ENCODE data around the gene CKLF.
A peak's percentile ranks its signal among the peaks of the same experiment; 100 is the strongest.
"Not testable (repeated sequence)": the region's sequence is repeated elsewhere in the genome, so short reads cannot be mapped to it uniquely, and the experiment has no call there.

Gene CKLF, protein sequence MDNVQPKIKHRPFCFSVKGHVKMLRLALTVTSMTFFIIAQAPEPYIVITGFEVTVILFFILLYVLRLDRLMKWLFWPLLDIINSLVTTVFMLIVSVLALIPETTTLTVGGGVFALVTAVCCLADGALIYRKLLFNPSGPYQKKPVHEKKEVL

GRCh38 chr16:66552286-66553177, at the start of gene CKLF:
Gene CKLF (plus strand): TSS chr16:66552576. CDS start chr16:66552716, 140 bp downstream.
- peak; percentile 82 for DNase-seq (ENCODE audit: low read depth)

GRCh38 chr16:66503030-66503429, 49.3 kb upstream of the CKLF start:
- no peak for DNase-seq (ENCODE audit: low read depth)

- DNase-seq (ENCODE audit: low read depth), result no peak
Observed at GRCh38 chr16:66503612-66504011, 48.8 kb upstream of the CKLF start.

DNA sequence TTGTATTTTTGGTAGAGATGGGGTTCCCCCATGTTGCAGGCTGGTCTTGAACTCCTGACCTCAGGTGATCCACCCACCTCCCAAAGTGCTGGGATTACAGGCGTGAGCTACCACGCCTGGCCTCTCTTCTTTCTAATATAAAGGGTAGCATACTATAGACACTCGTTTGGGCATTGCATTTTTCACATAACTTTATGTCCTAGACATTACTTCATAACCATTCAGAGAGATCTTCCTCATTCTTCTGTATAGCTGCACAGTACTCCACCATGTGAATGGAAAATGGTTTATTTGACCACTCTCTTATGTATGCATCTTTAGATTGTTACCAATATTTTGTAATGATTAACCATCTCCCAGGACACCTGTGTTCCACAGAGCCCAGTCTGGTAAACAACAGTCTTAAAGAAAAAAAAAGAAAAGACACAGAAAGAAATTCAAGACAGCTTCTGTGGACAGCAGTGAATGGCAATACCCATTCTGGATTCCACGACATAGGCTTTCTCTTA, 44.6 kb upstream of the CKLF start:
- DNase-seq (ENCODE audit: low read depth), result no peak

- DNase-seq (ENCODE audit: low read depth), result no peak
Observed at GRCh38 chr16:66508248-66508913, 44.0 kb upstream of the CKLF start.

DNA sequence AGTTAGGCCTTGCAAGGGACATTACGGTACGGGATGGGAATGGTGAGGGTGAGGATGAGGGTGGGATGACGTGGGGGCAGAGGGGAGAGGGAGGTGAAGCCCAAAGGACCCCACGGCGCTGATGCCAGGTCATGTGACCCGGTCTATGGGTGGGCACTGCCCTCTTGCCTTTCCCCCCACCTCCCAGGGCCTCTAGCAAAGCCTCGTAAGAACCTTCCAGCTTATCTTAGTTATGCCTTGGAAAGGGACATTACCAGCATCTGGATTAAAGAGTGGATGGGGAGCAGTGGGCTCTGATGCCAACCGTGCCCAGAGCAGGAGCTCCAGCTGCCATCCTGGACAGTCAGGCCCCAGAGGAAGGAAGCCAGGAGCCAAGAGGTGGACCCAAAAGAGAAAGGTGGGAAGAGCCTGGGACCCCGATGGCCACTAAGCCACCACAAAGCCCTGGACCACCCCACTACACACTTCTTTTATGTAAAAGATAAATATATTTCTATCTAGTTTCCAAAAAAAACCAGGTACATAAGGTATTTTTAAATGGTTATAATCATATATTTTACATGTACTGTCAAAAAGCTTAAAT, 43.4 kb upstream of the CKLF start:
- no peak for DNase-seq (ENCODE audit: low read depth)

- DNase-seq (ENCODE audit: low read depth), result no peak
Observed at GRCh38 chr16:66509576-66509975, 42.8 kb upstream of the CKLF start.

- DNase-seq (ENCODE audit: low read depth), result no peak
Observed at GRCh38 chr16:66510298-66510697, 42.1 kb upstream of the CKLF start.

- no peak for DNase-seq (ENCODE audit: low read depth)
Observed at GRCh38 chr16:66510711-66511601, 41.4 kb upstream of the CKLF start.

DNA sequence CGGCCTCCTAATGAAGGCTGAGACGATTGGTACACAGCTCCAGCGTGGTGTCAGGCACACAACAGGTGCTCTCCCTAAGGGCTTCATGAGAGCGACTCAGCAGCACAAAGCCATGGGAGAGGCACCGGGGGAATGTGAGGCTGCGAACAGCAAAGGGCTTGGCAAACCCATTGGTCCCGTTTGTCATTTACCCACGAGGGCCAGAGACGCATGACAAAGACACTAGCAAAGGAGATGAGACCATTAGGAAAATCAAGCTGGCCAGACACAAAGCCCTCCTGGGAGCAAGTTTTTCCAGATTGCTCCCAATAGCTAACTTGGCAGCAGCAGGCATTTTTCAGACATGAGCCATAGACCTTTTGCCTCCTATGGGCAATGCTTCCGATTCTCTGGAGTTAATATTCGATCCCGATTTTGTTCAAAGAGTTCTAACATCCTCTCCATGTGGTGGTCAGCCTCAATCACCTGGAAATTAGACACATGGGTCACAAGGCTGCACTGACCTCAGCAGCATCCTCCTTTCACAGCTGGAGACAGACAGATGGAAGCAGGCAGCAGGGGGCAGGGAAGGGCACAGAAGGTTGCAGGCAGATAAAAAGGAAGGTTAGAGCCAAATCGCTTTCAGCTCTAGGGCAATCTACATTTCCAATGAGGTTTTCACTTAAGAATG, 40.6 kb upstream of the CKLF start:
- no peak for DNase-seq (ENCODE audit: low read depth)

DNA sequence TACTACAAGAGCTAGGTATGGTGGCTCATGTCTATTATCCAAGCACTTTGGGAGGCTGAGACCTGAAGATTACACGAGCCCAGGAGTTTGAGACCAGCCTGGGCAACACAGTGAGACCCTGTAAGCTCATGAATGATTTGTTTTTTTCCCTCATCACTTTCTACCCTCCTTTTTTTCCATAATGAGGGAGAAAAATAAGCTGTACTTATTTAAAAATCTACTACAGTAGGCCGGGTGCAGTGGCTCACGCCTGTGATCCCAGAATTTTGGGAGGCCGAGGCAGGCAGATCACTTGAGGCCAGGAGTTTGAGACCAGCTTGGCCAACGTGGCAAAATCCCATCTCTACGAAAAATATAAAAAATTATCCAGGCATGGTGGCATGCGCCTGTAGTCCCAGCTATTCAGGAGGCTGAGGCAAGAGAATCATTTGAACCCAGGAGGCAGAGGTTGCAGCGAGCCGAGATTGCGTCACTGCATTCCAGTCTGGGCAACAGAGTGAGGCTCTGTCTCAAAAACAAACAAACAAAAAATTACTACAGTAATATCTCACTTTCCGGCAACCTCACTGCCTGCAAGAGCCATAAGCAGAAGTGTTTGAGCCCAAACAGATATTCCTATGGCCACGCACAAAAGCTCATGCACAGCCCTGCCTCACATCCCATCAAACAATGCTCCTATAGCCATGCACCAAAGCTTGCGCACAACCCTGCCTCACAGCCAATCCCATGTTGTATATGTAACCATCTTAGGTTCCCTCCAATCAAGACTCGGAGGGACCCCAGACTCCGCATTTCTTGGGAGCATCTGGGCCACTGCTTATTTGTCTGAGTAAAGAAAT, 39.9 kb upstream of the CKLF start:
- DNase-seq (ENCODE audit: low read depth), result no peak

DNA sequence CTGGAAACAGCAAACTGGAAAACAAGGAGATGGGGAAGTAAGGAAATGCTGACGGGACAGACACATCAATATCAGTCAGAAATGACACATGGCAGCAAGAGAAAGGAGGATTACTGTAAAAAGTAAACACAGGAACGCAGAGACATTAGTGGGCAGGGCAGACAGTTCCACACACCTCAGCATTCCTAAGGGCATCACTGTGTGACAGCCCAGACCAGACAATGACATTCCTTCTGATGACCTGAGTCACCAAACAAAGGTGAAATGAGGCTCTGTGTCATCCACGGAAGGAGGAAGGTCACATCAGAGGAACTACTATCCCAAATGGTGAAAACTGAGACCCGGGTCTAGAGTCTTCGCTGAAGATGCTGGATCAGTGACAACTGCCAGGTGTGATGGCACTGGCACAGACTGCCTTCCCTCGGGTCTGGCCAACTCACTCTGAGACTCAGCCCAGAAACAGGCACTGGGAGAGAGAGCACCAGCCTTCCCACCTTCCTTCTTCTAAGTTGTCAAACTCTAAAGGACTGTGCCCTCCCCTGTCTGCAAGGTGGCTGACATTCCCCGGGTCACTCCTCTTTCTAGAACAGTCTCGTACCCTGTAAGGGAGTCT, 39.2 kb upstream of the CKLF start:
- no peak for DNase-seq (ENCODE audit: low read depth)

GRCh38 chr16:66514391-66514790, 38.0 kb upstream of the CKLF start:
- DNase-seq (ENCODE audit: low read depth), result not testable (repeated sequence)

DNA sequence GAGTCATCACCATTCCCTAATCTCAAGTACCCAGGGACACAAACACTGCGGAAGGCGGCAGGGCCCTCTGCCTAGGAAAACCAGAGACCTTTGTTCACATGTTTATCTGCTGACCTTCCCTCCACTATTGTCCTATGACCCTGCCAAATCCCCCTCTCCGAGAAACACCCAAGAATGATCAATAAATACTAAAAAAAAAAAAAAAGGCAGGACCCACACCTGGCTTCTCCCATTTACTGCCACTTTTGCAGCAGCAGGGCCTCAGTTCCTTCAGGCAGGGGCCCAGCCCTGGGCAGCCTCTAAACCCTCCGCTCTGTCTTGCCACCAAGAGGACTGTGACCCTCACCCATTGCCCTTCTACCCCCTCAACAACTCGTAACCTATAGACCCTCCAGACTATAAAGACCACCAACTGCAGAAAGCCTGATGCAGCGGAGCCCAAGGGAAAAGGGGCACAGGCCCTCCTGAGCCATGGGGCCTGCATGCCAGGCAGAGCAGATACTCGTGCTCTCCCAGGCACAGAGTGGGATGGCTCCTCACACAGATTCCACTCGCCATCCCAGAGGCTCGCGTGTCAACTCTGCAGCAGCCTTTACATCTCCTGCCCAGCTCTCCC, 37.3 kb upstream of the CKLF start:
- not testable (repeated sequence) for DNase-seq (ENCODE audit: low read depth)

- DNase-seq (ENCODE audit: low read depth), result no peak
Observed at GRCh38 chr16:66515596-66516508, 36.5 kb upstream of the CKLF start.

- no peak for DNase-seq (ENCODE audit: low read depth)
Observed at GRCh38 chr16:66516509-66516807, 35.9 kb upstream of the CKLF start.

- DNase-seq (ENCODE audit: low read depth), result peak; percentile 65
Observed at GRCh38 chr16:66516808-66517585, 35.4 kb upstream of the CKLF start.
